Suprapubic skin (tissue), 4 donors: ENCODE results near the gene NHLH1.

ENCODE experiments used
- CTCF ChIP-seq, 2 donors: fragments of 200-600 bp in 1 of 2; fragments of 450-650 bp in 1 of 2; sonication (generic) in 1 of 2; IDR thresholded peaks; one replicate each; pipeline ENCODE4 v1.5.1; 2016 to 2019; ENCODE audit warnings: antibody characterized with exemption in 2 of 2, mild to moderate bottlenecking in 1 of 2, moderate library complexity in 1 of 2
- EP300 ChIP-seq: sonication (generic); formaldehyde crosslinking; IDR thresholded peaks from one replicate; pipeline ENCODE4 v1.6.1; 2017; ENCODE audit warnings: antibody characterized with exemption
- POLR2A ChIP-seq, 2 donors: fragments of 450-650 bp; IDR thresholded peaks; one replicate each; pipeline ENCODE4 v1.6.1; 2017; ENCODE audit warnings: antibody characterized with exemption in 2 of 2, mild to moderate bottlenecking in 2 of 2, moderate library complexity in 2 of 2
- POLR2AphosphoS5 ChIP-seq, 3 donors: sonication (generic); formaldehyde crosslinking; IDR thresholded peaks; one replicate each; pipeline ENCODE4 v1.6.1; 2017; ENCODE audit warnings: antibody characterized with exemption in 3 of 3

GRCh38 chr1:160340146-160340545 is 26.7 kb upstream of the NHLH1 start:
- TF ChIP-seq CTCF (IDR thresholded peaks at IDR 0.05) (no peak), POLR2A (IDR thresholded peaks at IDR 0.05) (no peak), POLR2AphosphoS5 (IDR thresholded peaks at IDR 0.05) (no peak), EP300 (no peak)
